SK-N-SH (cell line): ENCODE results near the gene NRTN. TPM values are rescaled to one million over a fixed set of nuclear protein-coding genes. Genes with fewer than 3 reads are reported as not detected.

Experiments
- CTCF ChIA-PET: fragments of 300-600, 350-600 bp; formaldehyde crosslinking; extraction: SDS; loops from one replicate; lab custom pipeline; 2021; lab: Yijun Ruan, JAX
- POLR2A ChIA-PET: fragments of 350-600 bp; sonication (Branson Sonifier 250); formaldehyde crosslinking; extraction: SDS; loops from one replicate; lab custom pipeline; 2020; ENCODE audit warnings: antibody characterized with exemption, inconsistent platforms; lab: Yijun Ruan, JAX
- DNase-seq: peaks from one replicate; pipeline ENCODE4 v3.0.0; 2012
- H2AFZ ChIP-seq: fragments of 200-600 bp; sonication (generic); 2 replicates; pipeline ENCODE4 v1.8.1; 2016; ENCODE audit warnings: antibody characterized with exemption, mild to moderate bottlenecking, low read depth
- H3F3A ChIP-seq: fragments of 200-600 bp; sonication (generic); replicated peaks from 2 replicates; pipeline ENCODE3; 2016; ENCODE audit warnings: antibody characterized with exemption, mild to moderate bottlenecking; ENCODE audit not compliant: insufficient read depth
- H3K27ac ChIP-seq, 2 experiments: fragments of 200-500 bp in 1 of 2; fragments of 200-600 bp in 1 of 2; sonication (Bioruptor generic) in 1 of 2; sonication (generic), shearing (Covaris generic) in 1 of 2; 2 replicates each; pipeline versions ENCODE4 v1.5.1 to v1.6.1; 2014 to 2016; ENCODE audit warnings: low read depth in 2 of 2, inconsistent platforms in 1 of 2, low read length in 1 of 2, mild to moderate bottlenecking in 1 of 2, mixed read lengths in 1 of 2
- H3K27me3 ChIP-seq: fragments of 200-600 bp; sonication (generic), shearing (Covaris generic); 2 replicates; pipeline ENCODE4 v1.6.1; 2016; ENCODE audit warnings: mixed run types; ENCODE audit not compliant: insufficient read depth
- H3K36me3 ChIP-seq, 2 experiments: fragments of 200-500 bp in 1 of 2; fragments of 200-600 bp in 1 of 2; sonication (Bioruptor generic) in 1 of 2; sonication (generic) in 1 of 2; replicated peaks in 1 of 2; 2 replicates each; pipeline versions ENCODE3 to v1.5.1; 2014 to 2016; ENCODE audit warnings: low read length in 1 of 2, mild to moderate bottlenecking in 1 of 2; ENCODE audit not compliant: insufficient read depth in 2 of 2, control insufficient read depth in 1 of 2
- H3K4me1 ChIP-seq, 2 experiments: fragments of 200-500 bp in 1 of 2; fragments of 200-600 bp in 1 of 2; sonication (Bioruptor generic) in 1 of 2; sonication (generic), shearing (Covaris generic) in 1 of 2; 2 replicates each; pipeline versions ENCODE4 v1.5.1 to v1.6.1; 2014 to 2016; ENCODE audit warnings: low read depth in 1 of 2, low read length in 1 of 2, mixed run types in 1 of 2; ENCODE audit not compliant: insufficient read depth in 2 of 2, control insufficient read depth in 1 of 2
- H3K4me2 ChIP-seq: fragments of 200-600 bp; sonication (generic), shearing (Covaris generic); 2 replicates; pipeline ENCODE4 v1.6.1; 2017; ENCODE audit warnings: mixed run types
- H3K4me3 ChIP-seq, 2 experiments: fragments of 200-500 bp in 1 of 2; fragments of 200-600 bp in 1 of 2; sonication (Bioruptor generic) in 1 of 2; sonication (generic), shearing (Covaris generic) in 1 of 2; 2 replicates each; pipeline versions ENCODE4 v1.5.1 to v1.8.1; 2014 to 2016; ENCODE audit warnings: low read depth in 2 of 2, inconsistent platforms in 1 of 2, low read length in 1 of 2, mild to moderate bottlenecking in 1 of 2, mixed read lengths in 1 of 2, moderate library complexity in 1 of 2
- H3K79me2 ChIP-seq: fragments of 200-600 bp; sonication (generic); 2 replicates; pipeline ENCODE4 v1.8.1; 2017; ENCODE audit warnings: mild to moderate bottlenecking; ENCODE audit not compliant: insufficient read depth
- H3K9ac ChIP-seq: fragments of 200-600 bp; sonication (generic); 2 replicates; pipeline ENCODE4 v1.6.1; 2017; ENCODE audit warnings: mixed run types
- H3K9me2 ChIP-seq: fragments of 200-600 bp; sonication (generic); 2 replicates; pipeline ENCODE4 v1.6.1; 2017; ENCODE audit warnings: mixed run types
- H3K9me3 ChIP-seq: fragments of 200-600 bp; sonication (generic); 2 replicates; pipeline ENCODE4 v1.6.1; 2017; ENCODE audit warnings: mixed run types, mild to moderate bottlenecking, moderate library complexity
- H4K20me1 ChIP-seq: fragments of 200-600 bp; sonication (generic); 2 replicates; pipeline ENCODE4 v1.6.1; 2017; ENCODE audit warnings: mild to moderate bottlenecking, mixed run types; ENCODE audit not compliant: insufficient read depth
- ELF1 ChIP-seq: IDR thresholded peaks from 2 replicates; pipeline ENCODE4 v1.4.0; 2012
- EP300 ChIP-seq, 2 experiments: IDR thresholded peaks; 2 replicates each; pipeline versions ENCODE4 v1.4.0 to v1.6.1; 2012; ENCODE audit warnings: borderline replicate concordance in 1 of 2, low read depth in 1 of 2, low read length in 1 of 2
- EZH2phosphoT487 ChIP-seq: fragments of 200-600 bp; sonication (generic); IDR thresholded peaks from 2 replicates; pipeline ENCODE4 v1.6.1; 2017; ENCODE audit warnings: low read depth, mixed run types, mild to moderate bottlenecking, antibody characterized with exemption, moderate library complexity, borderline replicate concordance
- FOXJ3 ChIP-seq: sonication (generic); formaldehyde crosslinking; IDR thresholded peaks from 2 replicates; pipeline ENCODE4 v1.5.1; 2020; ENCODE audit warnings: mild to moderate bottlenecking, missing genetic modification reagents
- FOXM1 ChIP-seq: IDR thresholded peaks from 2 replicates; pipeline ENCODE4 v1.4.0; 2012; ENCODE audit warnings: low read depth, mild to moderate bottlenecking
- GABPA ChIP-seq: IDR thresholded peaks from 2 replicates; pipeline ENCODE4 v1.4.0; 2012; ENCODE audit warnings: low read depth, mild to moderate bottlenecking
- GATA2 ChIP-seq: sonication (generic); formaldehyde crosslinking; IDR thresholded peaks from 2 replicates; pipeline ENCODE4 v1.5.0; 2020; ENCODE audit warnings: mild to moderate bottlenecking, missing genetic modification reagents
- JUND ChIP-seq: IDR thresholded peaks from 2 replicates; pipeline ENCODE4 v1.4.0; 2012
- MEF2A ChIP-seq: IDR thresholded peaks from 2 replicates; pipeline ENCODE4 v1.4.0; 2012; ENCODE audit warnings: low read depth, borderline replicate concordance
- NFIC ChIP-seq: IDR thresholded peaks from 2 replicates; pipeline ENCODE4 v1.4.0; 2012; ENCODE audit warnings: borderline replicate concordance
- NRF1 ChIP-seq: IDR thresholded peaks from 2 replicates; pipeline ENCODE4 v1.6.1; 2012; ENCODE audit warnings: low read depth, mild to moderate bottlenecking, low read length
- PBX3 ChIP-seq: IDR thresholded peaks from 2 replicates; pipeline ENCODE4; 2012
- REST ChIP-seq: IDR thresholded peaks from 2 replicates; pipeline ENCODE4 v1.6.1; 2012; ENCODE audit warnings: mild to moderate bottlenecking, low read depth, low read length, moderate library complexity
- RFX5 ChIP-seq: IDR thresholded peaks from 2 replicates; pipeline ENCODE4 v1.6.1; 2012; ENCODE audit warnings: mild to moderate bottlenecking, improper control_type of control experiment, low read length
- RXRA ChIP-seq: IDR thresholded peaks from 2 replicates; pipeline ENCODE4 v1.4.0; 2012; ENCODE audit warnings: low read depth, mild to moderate bottlenecking, borderline replicate concordance
- TAF1 ChIP-seq: IDR thresholded peaks from 2 replicates; pipeline ENCODE4 v1.6.1; 2012; ENCODE audit warnings: low read depth, mild to moderate bottlenecking, low read length, moderate library complexity, borderline replicate concordance
- YY1 ChIP-seq: IDR thresholded peaks from 2 replicates; pipeline ENCODE4 v1.4.0; 2012; ENCODE audit warnings: low read depth, mild to moderate bottlenecking
- WGBS: methylation state at CpG from one replicate; pipeline ENCODE4 v1.1.6; 2017; ENCODE audit warnings: low lambda C conversion rate; 5-methylcytosine and 5-hydroxymethylcytosine counted together
- polyA plus RNA-seq, 3 experiments: library from polyadenylated mRNA; depleted of rRNA; stranded (reverse); fragments of >200 nt; gene quantifications; 2 replicates each; pipeline ENCODE4 v1.2.3, GENCODE V29; 2012

Gene NRTN
- polyA plus RNA-seq, 1 of the 3 experiments (the other 2 are of a cell fraction): 0.99 TPM

- Histone ChIP-seq H4K20me1 (no peaks in the 10 kb centered on the region), H3K27ac (no peak overlapping the region), H3F3A (no peaks in the 10 kb centered on the region), H3K4me1 (no peaks in the 10 kb centered on the region), H3K9me2 (no peaks in the 10 kb centered on the region), H3K79me2 (no peaks in the 10 kb centered on the region), H3K9me3 (no peaks in the 10 kb centered on the region), H3K36me3 (peaks cover 0 to 31% of the 10 kb centered on the region in 2 experiments), H3K27me3 (no peaks in the 10 kb centered on the region), H3K9ac (no peak overlapping the region), H3K4me2 (no peak overlapping the region), H2AFZ (no peak overlapping the region), H3K4me3 (no peak overlapping the region)
- no peak for TF ChIP-seq NFIC
- ChIA-PET CTCF (interaction anchor here (0.9 to 4.7 kb wide), 6 partner anchors 9 to 240 kb away, joined by 3 to 17 read pairs (median 4); no protein-coding TSS in a partner anchor), POLR2A (interaction anchor here (1.4 kb wide), 1 partner anchor 15 kb away, joined by 4 read pairs; no protein-coding TSS in a partner anchor)
- DNase-seq: peak; percentile 25
- 93% methylated on average over 24 of the region's 48 CpGs for WGBS
Measured at GRCh38 chr19:5782945-5783919, 21.6 kb upstream of the NRTN start.

GRCh38 chr19:5784581-5785147 is 20.2 kb upstream of the NRTN start, which contains the start of gene PRR22:
TSS of gene PRR22 (minus strand) at chr19:5784746. CDS start at chr19:5784660, 86 bp downstream.
- Histone ChIP-seq H3K27me3 (no peaks in the 10 kb centered on the region), H2AFZ (no peak within 1 kb of the TSS), H4K20me1 (no peaks in the 10 kb centered on the region), H3K9me3 (no peaks in the 10 kb centered on the region), H3K4me2 (no peak within 1 kb of the TSS), H3K36me3 (peaks cover 0 to 44% of the 10 kb centered on the region in 2 experiments), H3K9ac (no peak within 1 kb of the TSS), H3K4me3 (no peak within 1 kb of the TSS), H3F3A (no peaks in the 10 kb centered on the region), H3K4me1 (peaks cover 0 to under 1% of the 10 kb centered on the region in 2 experiments; a peak in 1 of 4 replicates), H3K27ac (no peak within 1 kb of the TSS), H3K9me2 (no peaks in the 10 kb centered on the region), H3K79me2 (peaks cover 1% of the 10 kb centered on the region; the same call in 1 of the 2 replicates)
- 87% methylated on average over 5 of the region's 15 CpGs for WGBS
- no peak for DNase-seq
- ChIA-PET CTCF (interaction anchor here (0.7 to 1.5 kb wide), 6 partner anchors 10 to 36 kb away, joined by 3 to 6 read pairs (median 3); no protein-coding TSS in a partner anchor), POLR2A (no interaction called here)
- no peak for TF ChIP-seq PBX3
- TF ChIP-seq NRF1: no peak
- no peak for TF ChIP-seq YY1
- TF ChIP-seq GABPA: no peak
- no peak for TF ChIP-seq RFX5
- no peak for TF ChIP-seq FOXJ3 (CRISPR knock-in tag)
- no peak for TF ChIP-seq GATA2 (CRISPR knock-in tag)
- no peak for TF ChIP-seq FOXM1
- no peak for TF ChIP-seq EZH2phosphoT487
- no peak for TF ChIP-seq REST
- TF ChIP-seq JUND: no peak
- TF ChIP-seq RXRA: no peak
- no peak for TF ChIP-seq ELF1
- no peak for TF ChIP-seq MEF2A
- no peak for TF ChIP-seq EP300 (IDR thresholded peaks at IDR 0.05; ENCODE audit: borderline replicate concordance in 1 of 2, low read depth in 1 of 2, low read length in 1 of 2)
- no peak for TF ChIP-seq TAF1
- no peak for TF ChIP-seq NFIC
